HG03095 (cell line): ENCODE data around the gene ERAL1.
"Not testable (repeated sequence)": the region's sequence is repeated elsewhere in the genome, so short reads cannot be mapped to it uniquely, and the experiment has no call there.

Experiments used
- ATAC-seq: cut with Tn5 transposase; IDR thresholded peaks from one replicate; pipeline ENCODE4 v1.9.1; 2021; ENCODE audit warnings: moderate library complexity; ENCODE audit not compliant: unreplicated experiment

Gene ERAL1

DNA sequence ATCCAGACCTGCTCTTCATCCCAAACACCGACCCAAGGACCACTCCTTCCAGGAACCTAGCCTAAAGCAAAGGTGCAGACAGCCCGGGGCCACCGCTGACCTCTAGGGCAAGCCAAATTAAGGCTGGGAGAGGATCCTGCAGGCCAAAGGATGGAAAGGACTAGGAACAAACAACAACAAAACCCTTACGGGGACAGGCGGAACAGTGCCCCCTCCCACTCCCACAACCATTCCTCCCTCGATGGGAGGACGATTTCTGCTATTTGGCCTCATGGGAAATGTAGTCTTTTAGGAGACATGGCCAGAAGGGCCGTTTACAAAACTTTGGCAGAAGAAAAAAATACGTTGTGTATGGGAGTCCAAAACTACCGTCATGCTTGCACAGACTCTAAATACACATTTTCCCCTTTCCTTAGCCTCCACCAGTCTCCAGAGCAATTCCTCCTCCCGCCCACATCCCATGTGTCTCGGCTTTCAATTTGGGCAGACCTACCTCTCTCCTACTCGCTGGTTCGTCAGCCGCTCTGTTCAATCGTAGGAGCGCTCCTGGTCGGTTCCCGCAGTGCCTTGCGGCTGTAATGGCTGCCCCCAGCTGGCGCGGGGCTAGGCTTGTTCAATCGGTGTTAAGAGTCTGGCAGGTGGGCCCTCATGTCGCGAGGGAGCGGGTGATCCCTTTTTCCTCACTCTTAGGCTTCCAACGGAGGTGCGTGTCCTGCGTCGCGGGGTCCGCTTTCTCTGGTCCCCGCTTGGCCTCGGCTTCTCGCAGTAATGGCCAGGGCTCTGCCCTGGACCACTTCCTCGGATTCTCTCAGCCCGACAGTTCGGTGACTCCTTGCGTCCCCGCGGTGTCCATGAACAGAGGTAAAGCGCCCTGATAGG, at the start of gene ERAL1:
Gene ERAL1 (plus strand): TSS at position 560 of the 879 bp plus-strand sequence. CDS start 19 bp downstream, at position 579.
- peak; percentile 94 for ATAC-seq

DNA sequence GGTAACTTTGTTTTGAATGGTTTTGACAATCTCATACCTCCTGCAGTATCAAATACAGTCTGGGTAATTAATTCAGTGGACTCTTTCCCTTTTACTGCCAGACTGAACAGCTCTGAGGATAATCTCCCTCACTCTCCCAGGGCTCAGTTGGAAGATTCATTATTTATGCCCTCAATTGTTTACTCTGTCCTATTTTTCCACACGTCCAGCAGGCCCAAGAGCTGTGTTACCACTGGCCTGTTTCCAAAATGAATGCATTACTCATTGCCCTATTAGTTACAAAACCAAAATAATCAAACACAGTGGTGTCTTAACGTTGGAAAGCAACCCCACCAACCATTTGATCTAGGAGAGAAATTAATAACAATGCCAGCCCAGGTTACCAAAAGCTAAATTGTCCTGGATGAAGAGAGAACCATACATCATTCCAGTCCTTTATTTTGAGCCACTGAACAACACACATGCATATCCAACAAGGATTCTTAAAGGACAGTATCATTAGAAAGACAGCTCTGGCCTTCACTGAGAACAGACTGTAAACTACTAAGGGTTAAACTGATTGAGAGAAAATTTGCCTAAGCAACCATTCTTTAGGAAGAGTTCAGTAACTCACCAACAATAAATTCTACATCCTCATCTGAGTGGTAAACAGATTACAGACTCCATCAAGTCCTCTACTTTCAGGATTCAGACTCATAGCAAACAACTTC, 46.7 kb upstream of the ERAL1 start:
- ATAC-seq: no peak

DNA sequence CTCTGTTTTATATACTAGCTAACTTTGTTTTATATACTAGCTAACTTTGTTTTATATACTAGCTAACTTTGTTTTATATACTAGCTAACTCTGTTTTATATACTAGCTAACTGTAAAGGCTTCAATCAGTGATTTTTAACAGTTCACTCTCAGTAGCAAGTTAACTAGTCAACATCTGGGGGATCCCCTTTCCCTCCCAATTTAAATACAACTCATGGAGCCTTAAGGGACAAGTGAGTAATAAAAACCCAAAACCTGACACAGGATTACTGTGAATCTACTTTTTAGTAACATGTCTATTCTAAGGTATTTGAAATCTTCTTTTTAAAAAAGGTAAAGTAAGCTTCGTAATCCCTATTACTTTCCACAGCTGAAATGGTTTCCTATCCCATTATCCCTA, 44.4 kb upstream of the ERAL1 start:
- ATAC-seq: no peak

DNA sequence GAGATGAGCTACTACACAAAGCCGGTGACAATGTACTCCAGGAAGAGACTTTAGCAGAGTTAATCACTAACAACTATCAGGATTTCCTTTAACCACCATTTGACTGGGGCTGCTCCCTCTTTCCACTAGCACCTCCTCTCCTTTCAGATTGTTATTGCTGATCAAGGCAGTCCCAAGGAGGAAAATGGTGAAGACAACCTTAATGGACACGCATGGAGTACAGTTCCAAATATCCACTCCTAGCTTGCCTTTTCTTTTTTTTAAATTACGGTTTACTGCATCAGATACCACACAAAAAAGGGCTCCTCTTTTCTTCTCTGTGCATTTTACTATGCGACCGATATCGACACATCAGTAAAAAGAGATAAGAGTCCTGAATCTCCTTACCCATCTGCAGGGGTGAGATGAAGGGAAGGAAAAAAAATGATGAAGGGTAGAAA, 43.1 kb upstream of the ERAL1 start:
- ATAC-seq: no peak

DNA sequence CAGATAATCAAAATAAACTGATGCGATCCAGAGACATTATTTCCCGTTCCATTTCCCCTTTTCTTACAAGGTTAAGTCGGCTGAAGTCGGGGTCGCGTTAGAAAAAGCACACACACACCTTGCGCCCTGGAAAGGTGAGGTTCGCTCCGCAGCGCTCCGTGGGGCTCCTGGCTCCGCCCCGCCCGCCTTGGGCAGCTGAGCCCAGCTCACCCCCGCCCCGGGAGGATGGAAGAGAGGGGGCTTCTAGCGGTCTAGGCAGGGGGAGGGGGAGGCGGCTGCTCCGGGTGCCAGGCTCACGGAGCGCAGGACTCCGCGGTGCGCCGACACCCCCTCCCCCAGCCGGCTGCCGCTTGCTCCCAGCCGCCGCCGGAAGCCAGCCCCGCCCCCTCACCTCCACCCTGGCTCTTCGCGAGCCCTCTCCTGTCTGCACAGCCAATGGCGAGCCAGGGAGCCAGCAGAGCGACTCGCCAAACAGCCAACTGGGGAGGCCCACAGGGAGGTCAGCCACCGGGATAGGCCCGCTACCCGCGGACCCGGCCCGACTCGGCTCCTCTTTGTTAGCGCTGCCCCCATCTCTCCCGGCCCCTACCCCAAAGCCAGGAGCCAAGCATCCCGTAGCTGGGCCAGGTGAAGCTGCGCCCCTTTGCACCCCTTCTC, 42.6 kb upstream of the ERAL1 start:
- peak; percentile 94 for ATAC-seq

DNA sequence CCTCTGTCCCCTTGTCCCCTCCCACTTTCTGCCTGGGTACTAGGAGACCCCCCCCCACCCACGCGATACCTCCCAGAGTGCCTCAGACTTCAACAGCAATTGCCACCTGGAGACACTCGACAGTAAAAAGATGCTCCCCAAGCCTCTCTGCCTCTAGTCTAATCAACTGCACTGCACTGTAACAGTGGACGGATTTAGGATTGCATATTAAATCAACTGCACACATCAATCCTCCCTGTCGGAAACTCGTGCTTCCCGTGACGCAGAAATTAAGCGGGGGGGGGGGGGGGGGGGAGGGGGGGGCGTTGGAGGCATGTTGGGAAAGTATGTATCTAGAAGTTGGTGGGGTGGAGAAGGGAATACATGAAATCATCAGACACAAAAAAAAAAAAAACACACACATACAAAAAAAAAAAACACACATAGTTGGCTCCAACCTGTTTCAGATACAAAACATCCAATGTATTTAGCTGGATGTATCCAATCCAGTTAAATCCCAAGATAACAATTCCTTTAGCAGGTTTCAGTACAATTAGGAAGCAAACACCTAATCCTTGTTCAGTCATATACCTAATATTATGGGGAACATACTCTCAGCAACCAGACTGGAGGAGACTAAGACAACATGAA, 42.0 kb upstream of the ERAL1 start:
- ATAC-seq: no peak

DNA sequence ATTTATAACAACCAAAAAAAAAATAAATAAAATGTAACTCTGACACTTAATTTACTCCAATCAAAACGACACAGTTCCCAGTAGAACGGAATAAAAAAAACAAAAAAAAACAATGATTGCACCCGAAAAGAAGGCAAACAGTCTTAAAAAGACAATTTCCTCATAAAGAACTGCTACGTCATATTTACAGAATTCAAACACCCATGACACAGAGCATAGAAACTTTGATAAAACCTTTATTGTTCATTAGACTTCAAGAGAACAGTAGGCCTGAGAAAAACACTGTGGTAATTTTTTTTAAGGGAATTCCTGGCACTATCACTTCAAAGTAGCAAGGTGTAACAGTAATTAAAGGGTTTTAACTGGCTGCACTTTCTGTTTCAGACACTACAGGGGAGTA, 38.3 kb upstream of the ERAL1 start:
- no peak for ATAC-seq

DNA sequence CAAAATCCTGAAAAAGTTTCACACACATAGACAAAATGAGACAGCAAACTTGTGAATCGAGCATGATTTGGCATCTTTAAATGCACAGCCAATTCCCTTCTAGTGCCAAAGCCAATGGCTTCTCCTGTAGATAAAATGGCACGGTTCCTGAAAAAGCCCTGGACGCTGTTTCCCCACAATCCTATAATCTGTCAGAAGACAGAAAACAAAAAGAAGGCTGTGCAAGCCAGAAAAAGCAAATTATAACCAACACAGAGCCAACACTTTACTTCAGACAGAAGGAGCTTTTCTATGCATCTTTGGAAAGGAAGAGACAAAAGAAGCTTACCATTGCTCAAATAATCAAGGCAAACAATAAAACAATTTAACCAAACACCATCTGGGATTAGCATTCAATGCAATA, 36.0 kb upstream of the ERAL1 start:
- ATAC-seq: no peak

DNA sequence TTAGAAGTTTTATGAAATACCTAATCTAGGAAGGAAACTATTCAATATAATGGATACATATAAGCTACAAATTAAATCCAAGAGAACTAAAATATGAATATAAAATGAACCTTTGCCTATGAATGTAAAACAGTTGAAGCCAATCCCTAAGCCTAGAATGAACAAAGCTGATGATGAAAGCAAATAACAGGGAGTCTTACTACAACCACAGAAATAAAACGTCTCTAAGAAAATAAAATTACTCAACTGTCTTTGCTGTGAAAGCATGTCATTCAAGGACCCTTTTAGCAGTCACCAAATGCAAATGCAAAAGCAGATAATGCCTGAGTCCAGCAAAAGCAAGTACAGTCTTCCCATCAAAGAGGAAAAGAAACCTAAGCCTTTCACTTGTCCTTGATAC, 35.2 kb upstream of the ERAL1 start:
- ATAC-seq: no peak

DNA sequence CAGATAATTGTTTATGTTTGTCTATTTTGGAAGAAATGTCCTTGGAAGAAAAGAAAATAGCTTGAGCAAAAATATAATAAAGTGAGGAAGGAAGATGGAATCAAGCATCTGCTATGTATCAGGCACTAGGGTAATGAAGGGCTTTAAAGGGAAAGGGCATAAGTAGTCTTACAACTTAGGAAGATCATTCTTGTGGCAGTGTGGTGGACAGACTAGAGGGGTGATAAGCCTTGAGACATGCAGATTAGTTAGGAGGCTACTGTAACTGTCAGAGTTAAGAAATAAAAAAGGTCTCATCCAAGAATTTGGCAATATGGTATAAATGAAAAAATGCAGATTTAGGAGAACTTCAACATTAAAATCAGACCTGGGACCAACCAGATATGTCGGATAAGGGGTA, 27.1 kb upstream of the ERAL1 start:
- no peak for ATAC-seq

DNA sequence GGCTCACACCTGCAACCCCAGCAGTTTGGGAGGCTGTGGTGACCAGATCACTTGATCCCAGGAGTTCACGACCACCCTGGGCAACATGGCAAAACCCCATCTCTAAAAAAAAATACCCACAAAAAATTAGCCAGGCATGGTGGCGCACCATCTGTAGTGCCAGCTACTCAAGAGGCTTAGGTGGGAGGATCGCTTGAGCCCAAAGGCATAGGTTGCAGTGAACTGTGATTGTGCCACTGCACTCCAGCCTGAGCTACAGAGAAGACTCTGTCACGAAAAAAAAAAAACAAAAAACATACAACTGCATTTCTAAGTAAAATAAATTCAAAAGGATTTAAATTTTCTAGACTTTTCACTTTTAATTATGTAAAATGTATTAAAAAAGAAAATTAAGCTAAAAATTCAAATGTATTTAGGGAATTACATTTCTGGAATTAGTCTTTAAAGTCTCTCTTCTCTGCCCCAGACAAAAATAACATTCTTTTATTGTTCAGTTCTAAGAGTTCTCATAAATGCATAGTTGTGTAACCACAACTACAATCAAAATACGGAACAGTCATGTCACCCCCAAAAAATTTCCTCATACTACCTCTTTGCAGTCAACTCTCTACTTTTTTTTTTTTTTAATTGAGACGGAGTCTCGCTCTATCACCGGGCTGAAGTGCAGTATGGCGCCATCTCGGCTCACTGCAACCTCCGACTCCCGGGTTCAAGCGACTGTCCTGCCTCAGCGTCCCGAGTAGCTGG, 26.3 kb upstream of the ERAL1 start:
- no peak for ATAC-seq

DNA sequence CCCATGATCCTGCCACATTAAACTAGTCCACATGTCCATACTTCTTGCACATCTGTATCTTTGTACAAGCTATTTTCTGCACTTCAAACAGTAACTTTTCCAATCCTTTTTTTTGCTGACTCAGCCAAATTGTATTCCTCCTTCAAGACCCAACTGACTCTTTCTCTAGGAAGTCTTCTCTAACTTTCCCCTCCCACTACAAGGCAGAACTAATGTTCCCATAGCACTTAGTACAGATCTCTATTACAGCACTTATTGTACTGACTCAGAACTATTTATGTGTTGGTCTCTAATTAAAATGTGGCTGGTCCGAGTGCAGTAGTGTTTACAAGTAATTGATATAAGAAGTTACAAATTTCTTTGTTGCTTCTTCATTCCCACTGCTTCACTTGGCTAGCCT, 20.4 kb upstream of the ERAL1 start:
- no peak for ATAC-seq

DNA sequence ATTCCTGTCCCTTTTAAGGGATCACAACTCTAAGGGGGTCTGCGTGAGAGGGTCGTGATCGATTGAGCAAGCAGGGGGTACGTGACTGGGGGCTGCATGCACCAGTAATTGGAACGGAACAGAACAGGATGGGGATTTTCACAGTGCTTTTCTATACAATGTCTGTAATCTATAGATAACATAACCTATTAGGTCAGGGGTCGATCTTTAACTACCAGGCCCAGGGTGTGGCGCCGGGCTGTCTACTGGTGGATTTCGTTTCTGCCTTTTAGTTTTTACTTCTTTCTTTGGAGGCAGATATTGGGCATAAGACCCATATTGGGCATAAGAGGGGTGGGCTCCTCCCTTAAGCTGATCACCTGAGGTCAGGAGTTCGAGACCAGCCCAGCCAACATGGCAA, 18.3 kb upstream of the ERAL1 start:
- ATAC-seq: not testable (repeated sequence)

DNA sequence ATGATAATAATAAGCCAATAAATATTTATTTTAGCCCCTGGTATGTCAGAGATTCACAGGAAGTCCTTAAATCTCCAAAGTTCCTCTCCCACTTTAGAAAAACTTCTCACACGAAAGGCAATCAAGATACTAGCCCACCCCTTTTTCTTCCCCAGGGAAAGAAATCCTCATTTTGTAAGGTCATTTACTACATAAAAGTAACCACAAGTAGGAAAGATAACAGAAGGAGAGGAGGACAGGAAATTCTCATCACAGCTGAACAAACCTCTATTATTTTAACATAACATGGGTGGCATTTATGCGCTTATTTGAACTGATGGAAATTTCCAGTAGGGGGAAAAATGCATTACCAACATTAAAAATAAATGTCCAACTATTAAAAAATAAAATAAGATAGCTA, 15.6 kb upstream of the ERAL1 start:
- no peak for ATAC-seq

DNA sequence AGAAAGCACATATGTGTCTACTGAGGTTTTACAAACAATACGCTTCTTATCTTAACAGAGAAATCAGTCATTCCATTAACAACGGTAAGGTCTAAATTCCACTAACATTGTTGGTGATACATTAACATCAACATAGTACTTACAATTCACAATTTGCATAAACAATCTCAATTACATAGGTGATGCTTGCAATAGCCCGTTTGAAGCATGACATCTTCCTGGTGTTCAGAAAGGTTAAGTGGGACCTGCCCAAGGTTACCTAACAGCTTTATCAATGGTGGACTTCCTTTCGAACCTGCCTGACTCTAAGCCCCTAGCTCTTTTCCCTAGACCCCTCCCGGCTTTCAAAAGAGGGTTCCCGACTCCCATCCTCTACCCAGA, 12.9 kb upstream of the ERAL1 start:
- no peak for ATAC-seq

DNA sequence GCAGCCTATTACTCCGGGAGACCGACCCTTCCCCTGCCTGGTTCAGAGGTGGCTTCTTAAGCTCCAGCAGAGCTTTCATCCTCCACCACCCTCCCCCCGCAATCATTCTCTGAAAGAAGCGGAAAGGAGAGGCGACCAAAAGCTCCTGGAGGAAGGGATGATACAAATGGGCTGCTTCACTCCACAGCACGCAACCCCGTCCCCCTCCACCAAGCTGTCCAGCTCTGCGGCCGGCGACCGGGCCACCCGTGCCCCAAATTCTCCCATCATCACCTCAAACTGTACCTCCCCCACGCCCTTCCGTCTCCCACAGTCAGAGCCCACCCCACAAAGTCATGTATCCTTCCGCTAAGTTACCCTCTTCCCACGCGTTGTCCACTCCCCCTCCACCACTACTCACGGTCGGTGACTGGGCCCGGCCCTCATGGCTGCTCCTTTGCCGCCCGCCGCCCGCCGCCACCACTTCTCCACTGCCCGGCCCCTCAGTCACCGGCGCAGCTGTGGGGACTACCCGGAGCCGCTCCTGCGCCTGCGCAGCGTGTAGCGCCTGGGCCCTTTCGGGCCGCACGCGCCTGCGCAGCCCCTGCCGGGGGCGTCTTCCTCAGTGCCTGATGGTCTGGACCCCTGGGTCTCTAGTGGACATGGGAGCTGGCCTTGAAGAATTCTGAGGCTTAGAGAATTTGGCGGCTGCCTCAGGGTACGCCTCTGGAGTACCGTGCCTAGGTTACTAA, 12.4 kb upstream of the ERAL1 start, which contains the start of gene FAM222B:
Gene FAM222B (minus strand): TSS at position 509 of the 731 bp plus-strand sequence. CDS start 76,123 bp downstream, outside the sequence.
- peak; percentile 73 for ATAC-seq

DNA sequence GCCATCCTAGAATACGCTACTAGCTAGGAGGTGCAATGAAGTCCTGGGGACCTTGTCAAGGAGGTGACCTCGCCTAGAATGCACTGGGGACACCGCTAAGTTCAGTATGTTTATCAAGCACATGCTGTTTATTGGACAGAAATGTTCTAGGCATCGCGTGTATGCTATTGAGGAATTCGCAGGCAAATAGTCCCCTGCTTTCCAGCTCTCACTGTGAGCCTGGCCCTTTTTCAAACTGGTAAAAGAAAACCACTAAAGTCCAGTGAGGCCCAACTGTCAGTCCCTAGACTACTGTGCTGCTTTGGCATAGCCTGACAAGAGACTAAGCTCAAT, 11.0 kb upstream of the ERAL1 start:
- ATAC-seq: no peak

DNA sequence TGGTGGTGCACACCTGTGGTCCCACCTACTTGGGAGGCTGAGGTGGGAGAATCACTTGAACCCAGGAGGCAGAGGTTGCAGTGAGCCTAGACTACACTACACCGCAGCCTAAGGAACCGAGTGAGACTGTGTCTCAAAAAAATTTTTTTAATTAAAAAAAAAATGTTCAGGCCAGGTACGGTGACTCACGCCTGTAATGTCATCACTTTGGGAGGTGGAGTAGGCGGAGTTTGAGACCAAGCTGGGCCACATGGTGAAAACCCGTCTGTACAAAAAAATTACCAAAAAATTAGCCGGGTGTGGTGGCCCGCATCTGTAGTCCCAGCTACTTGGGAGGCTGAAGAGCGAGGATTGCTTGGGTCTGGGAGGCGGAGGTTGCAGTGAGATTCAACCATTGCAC, 8.6 kb upstream of the ERAL1 start:
- no peak for ATAC-seq

DNA sequence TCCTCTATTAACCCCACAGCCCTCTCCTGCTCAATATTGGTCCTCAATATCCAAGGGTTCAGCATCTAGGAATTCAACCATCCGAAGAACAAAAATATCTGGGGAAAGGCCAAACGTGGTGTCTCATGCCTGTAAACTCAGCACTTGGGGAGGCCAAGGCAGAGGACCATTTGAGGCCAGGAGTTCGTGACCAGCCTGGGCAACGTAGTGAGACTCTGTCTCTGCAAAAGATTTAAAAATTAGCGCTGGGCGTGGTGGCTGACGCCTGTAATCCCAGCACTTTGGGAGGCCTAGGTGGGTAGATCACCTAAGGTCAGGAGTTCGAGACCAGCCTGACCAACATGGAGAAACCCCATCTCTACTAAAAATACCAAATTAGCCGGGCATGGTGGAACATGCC, 8.1 kb upstream of the ERAL1 start:
- ATAC-seq: not testable (repeated sequence)

DNA sequence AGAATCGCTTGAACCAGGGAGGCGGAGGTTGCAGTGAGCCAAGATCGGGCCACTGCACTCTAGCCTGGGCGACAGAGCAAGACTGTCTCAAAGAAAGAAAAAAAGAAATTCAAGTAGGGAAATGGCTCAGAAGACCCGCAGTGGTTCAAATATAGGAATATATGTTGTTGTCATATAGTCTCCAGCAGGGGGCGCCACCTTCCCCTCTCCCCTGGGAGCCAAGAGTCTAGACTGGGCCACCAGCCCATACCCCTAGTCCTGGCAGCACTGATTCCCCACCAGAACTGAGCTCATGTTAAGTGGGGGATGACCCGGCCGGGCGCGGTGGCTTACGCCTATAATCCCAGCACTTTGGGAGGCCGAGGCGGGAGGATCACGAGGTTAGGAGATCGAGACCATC, 6.1 kb upstream of the ERAL1 start:
- ATAC-seq: not testable (repeated sequence)
